Liver (tissue), 9 donors: Measurements from ENCODE around the gene METTL18. TPM values are rescaled to one million over a fixed set of nuclear protein-coding genes. Genes with fewer than 3 reads are reported as not detected.

Source experiments
- DNase-seq: peaks from one replicate; pipeline ENCODE4 v3.0.0-alpha.2; 2017; ENCODE audit warnings: low spot score
- H3K27ac ChIP-seq, 2 donors: one replicate each; pipeline ENCODE4 v1.7.0; 2013; ENCODE audit warnings: inconsistent platforms in 2 of 2, low read length in 2 of 2, control low read depth in 1 of 2, low read depth in 1 of 2, mild to moderate bottlenecking in 1 of 2
- H3K27me3 ChIP-seq, 4 donors: one replicate each; pipeline versions ENCODE4 v1.6.1 to v1.7.0; 2013; ENCODE audit warnings: low read length in 3 of 4, inconsistent platforms in 1 of 4, mild to moderate bottlenecking in 1 of 4, moderate library complexity in 1 of 4; ENCODE audit not compliant: control insufficient read depth in 4 of 4, insufficient read depth in 4 of 4
- H3K36me3 ChIP-seq, 4 donors: one replicate each; pipeline versions ENCODE4 v1.6.1 to v1.7.0; 2013; ENCODE audit warnings: low read length in 3 of 4, mild to moderate bottlenecking in 3 of 4, low read depth in 1 of 4, moderate library complexity in 1 of 4; ENCODE audit not compliant: control insufficient read depth in 4 of 4, insufficient read depth in 3 of 4
- H3K4me1 ChIP-seq, 4 donors: one replicate each; pipeline versions ENCODE4 v1.6.1 to v1.7.0; 2013; ENCODE audit warnings: low read length in 3 of 4, mild to moderate bottlenecking in 3 of 4, moderate library complexity in 1 of 4; ENCODE audit not compliant: control insufficient read depth in 4 of 4, insufficient read depth in 4 of 4
- H3K4me3 ChIP-seq, 3 donors: one replicate each; pipeline versions ENCODE4 v1.6.1 to v1.7.0; 2013; ENCODE audit warnings: low read length in 3 of 3, control low read depth in 1 of 3, low read depth in 1 of 3, mild to moderate bottlenecking in 1 of 3
- H3K9ac ChIP-seq, 2 donors: one replicate each; pipeline ENCODE4 v1.7.0; 2013; ENCODE audit warnings: low read length in 2 of 2, mild to moderate bottlenecking in 2 of 2, moderate library complexity in 2 of 2, control low read depth in 1 of 2, low read depth in 1 of 2
- H3K9me3 ChIP-seq, 4 donors: one replicate each; pipeline versions ENCODE4 v1.6.1 to v1.7.0; 2013; ENCODE audit warnings: low read length in 3 of 4; ENCODE audit not compliant: control insufficient read depth in 4 of 4
- ATF3 ChIP-seq: IDR thresholded peaks from 2 replicates; pipeline ENCODE4 v1.6.1; 2016; ENCODE audit warnings: antibody characterized with exemption
- CTCF ChIP-seq: fragments of 150-350 bp; IDR thresholded peaks from 2 replicates; pipeline ENCODE4 v1.5.1; 2017; ENCODE audit warnings: improper control_type of control experiment, low read depth, low read length; ENCODE audit not compliant: missing input control
- EGR1 ChIP-seq, 2 donors: IDR thresholded peaks; 2 replicates each; pipeline ENCODE4 v1.6.1; 2016 to 2018; ENCODE audit warnings: antibody characterized with exemption in 2 of 2, low read depth in 2 of 2
- FOXA1 ChIP-seq: IDR thresholded peaks from 2 replicates; pipeline ENCODE4 v1.6.1; 2016; ENCODE audit warnings: antibody characterized with exemption
- FOXA2 ChIP-seq: IDR thresholded peaks from 2 replicates; pipeline ENCODE4 v1.6.1; 2016; ENCODE audit warnings: antibody characterized with exemption
- GABPA ChIP-seq, 2 donors: IDR thresholded peaks in 1 of 2; conservative IDR thresholded peaks in 1 of 2; 2 replicates each; pipeline ENCODE4 v1.6.1; 2016; ENCODE audit warnings: antibody characterized with exemption in 2 of 2, mild to moderate bottlenecking in 1 of 2, moderate library complexity in 1 of 2
- HNF4A ChIP-seq, 2 donors: conservative IDR thresholded peaks; 2 replicates each; pipeline ENCODE4 v1.6.1; 2016; ENCODE audit warnings: antibody characterized with exemption in 2 of 2, mild to moderate bottlenecking in 2 of 2
- HNF4G ChIP-seq: IDR thresholded peaks from 2 replicates; pipeline ENCODE4 v1.6.1; 2016; ENCODE audit warnings: antibody characterized with exemption
- JUND ChIP-seq, 2 donors: IDR thresholded peaks; 2 replicates each; pipeline ENCODE4 v1.6.1; 2016; ENCODE audit warnings: antibody characterized with exemption in 2 of 2
- RAD21 ChIP-seq, 2 donors: IDR thresholded peaks; 2 replicates each; pipeline ENCODE4 v1.6.1; 2016; ENCODE audit warnings: antibody characterized with exemption in 2 of 2, mild to moderate bottlenecking in 2 of 2
- REST ChIP-seq: IDR thresholded peaks from 2 replicates; pipeline ENCODE4 v1.6.1; 2016; ENCODE audit warnings: antibody characterized with exemption, mild to moderate bottlenecking
- RXRA ChIP-seq, 2 donors: IDR thresholded peaks; 2 replicates each; pipeline ENCODE4 v1.6.1; 2017 to 2018; ENCODE audit warnings: antibody characterized with exemption in 2 of 2, mild to moderate bottlenecking in 1 of 2
- SP1 ChIP-seq: IDR thresholded peaks from 2 replicates; pipeline ENCODE4 v1.6.1; 2018; ENCODE audit warnings: antibody characterized with exemption, mild to moderate bottlenecking
- TAF1 ChIP-seq: conservative IDR thresholded peaks from 2 replicates; pipeline ENCODE4 v1.6.1; 2016; ENCODE audit warnings: antibody characterized with exemption, mild to moderate bottlenecking
- YY1 ChIP-seq: IDR thresholded peaks from 2 replicates; pipeline ENCODE4 v1.6.1; 2016; ENCODE audit warnings: antibody characterized with exemption, mild to moderate bottlenecking
- WGBS: extraction: QIAGEN DNeasy Blood & Tissue Kit; methylation state at CpG from one replicate; pipeline ENCODE4 v1.1.7; 2013; 5-methylcytosine and 5-hydroxymethylcytosine counted together
- polyA plus RNA-seq, 2 donors: library from polyadenylated mRNA; stranded (reverse) in 1 of 2; unstranded in 1 of 2; fragments of 200-250 nt in 1 of 2; fragments of >200 nt in 1 of 2; fragmentation: Nextera tagmentation in 1 of 2; extraction: Ambion mirVana in 1 of 2; gene quantifications; one replicate each; pipeline versions ENCODE4 v1.2.1 to v1.2.3, GENCODE V29; 2013 to 2015
- total RNA-seq, 2 donors: library from RNA; depleted of rRNA; stranded (reverse); fragments of >200 nt; gene quantifications; one replicate each; pipeline ENCODE4 v1.2.3, GENCODE V29; 2014
- TF ChIP-seq, protein P1 (sequence below): IDR thresholded peaks from 2 replicates; pipeline ENCODE4 v1.6.1; 2016; ENCODE audit warnings: antibody characterized with exemption
- donor health status: healthy.
- donor health status: healthy.
- donor health status: healthy.
- donor health status: healthy.
- donor health status: healthy.

Gene METTL18
- total and polyA plus RNA-seq, 4 donors = 2.1 to 5.0 (median 3.2) TPM

DNA sequence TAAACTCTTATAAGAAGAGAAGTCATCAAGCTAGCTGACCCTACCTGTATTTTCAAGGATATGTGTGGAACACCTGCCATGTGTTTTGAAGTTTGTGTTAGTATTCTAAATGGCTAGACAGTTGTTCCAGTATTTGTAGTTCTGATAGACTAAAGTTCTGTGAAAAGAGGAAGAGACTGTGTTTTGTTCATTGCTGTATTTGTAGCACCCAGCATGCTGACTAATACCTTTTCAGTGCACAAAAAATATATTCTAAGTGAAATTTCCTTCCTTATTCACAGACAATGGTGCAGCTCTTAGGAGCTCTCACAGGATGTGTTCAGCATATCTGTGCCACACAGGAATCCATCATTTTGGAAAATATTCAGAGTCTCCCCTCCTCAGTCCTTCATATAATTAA, 8.2 kb upstream of the METTL18 start (continued):
- TF ChIP-seq, protein P1, sequence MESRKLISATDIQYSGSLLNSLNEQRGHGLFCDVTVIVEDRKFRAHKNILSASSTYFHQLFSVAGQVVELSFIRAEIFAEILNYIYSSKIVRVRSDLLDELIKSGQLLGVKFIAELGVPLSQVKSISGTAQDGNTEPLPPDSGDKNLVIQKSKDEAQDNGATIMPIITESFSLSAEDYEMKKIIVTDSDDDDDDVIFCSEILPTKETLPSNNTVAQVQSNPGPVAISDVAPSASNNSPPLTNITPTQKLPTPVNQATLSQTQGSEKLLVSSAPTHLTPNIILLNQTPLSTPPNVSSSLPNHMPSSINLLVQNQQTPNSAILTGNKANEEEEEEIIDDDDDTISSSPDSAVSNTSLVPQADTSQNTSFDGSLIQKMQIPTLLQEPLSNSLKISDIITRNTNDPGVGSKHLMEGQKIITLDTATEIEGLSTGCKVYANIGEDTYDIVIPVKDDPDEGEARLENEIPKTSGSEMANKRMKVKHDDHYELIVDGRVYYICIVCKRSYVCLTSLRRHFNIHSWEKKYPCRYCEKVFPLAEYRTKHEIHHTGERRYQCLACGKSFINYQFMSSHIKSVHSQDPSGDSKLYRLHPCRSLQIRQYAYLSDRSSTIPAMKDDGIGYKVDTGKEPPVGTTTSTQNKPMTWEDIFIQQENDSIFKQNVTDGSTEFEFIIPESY = no peak
- no peak for TF ChIP-seq FOXA2
- TF ChIP-seq RAD21 (IDR thresholded peaks at IDR 0.05) = no peak
- TF ChIP-seq FOXA1 = no peak
- TF ChIP-seq EGR1 (IDR thresholded peaks at IDR 0.05; ENCODE audit: low read depth in 2 of 2) = no peak
- TF ChIP-seq HNF4A (conservative IDR thresholded peaks at IDR 0.05) = no peak
- no peak for TF ChIP-seq RXRA (IDR thresholded peaks at IDR 0.05)
- no peak for TF ChIP-seq TAF1
- TF ChIP-seq YY1 = no peak

DNA sequence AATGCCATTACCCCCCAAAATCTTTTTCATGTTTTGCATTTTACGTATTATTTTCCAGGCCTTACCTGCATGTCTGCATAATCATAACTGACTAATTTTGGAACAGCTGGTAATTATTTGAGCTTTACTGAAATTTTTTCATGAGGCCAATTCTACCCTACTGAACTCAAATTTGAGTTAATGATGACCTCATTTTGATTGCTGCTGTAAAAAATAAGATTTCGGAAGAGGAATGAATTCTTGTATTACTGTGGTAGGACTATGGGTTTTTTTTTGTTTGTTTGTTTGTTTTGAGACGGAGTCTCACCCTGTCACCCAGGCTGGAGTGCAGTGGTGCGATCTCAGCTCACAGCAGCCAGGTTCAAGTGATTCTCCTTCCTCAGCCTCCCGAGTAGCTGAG, 2.6 kb upstream of the METTL18 start:
- H3K9me3 ChIP-seq = no peaks in the 10 kb centered on the region
- H3K27ac ChIP-seq = no peak overlapping the region
- 97% methylated on average over 5 of the region's 5 CpGs for WGBS
- DNase-seq = no peak
- TF ChIP-seq RXRA (IDR thresholded peaks at IDR 0.05) (no peak), YY1 (no peak), FOXA2 (no peak), REST (no peak), CTCF (no peak), ATF3 (no peak), HNF4A (conservative IDR thresholded peaks at IDR 0.05) (no peak), SP1 (no peak), EGR1 (IDR thresholded peaks at IDR 0.05; ENCODE audit: low read depth in 2 of 2) (no peak), FOXA1 (no peak), HNF4G (no peak), RAD21 (IDR thresholded peaks at IDR 0.05) (no peak), TAF1 (no peak), JUND (IDR thresholded peaks at IDR 0.05) (no peak), GABPA (IDR thresholded peaks at IDR 0.05 in 1 of 2, conservative IDR thresholded peaks at IDR 0.05 in 1 of 2) (no peak)
- H3K27me3 ChIP-seq = no peaks in the 10 kb centered on the region
- H3K4me1 ChIP-seq = peaks cover 8 to 22% (median 18%) of the 10 kb centered on the region in 4 donors
- no peak overlapping the region for H3K9ac ChIP-seq
- no peak overlapping the region for H3K4me3 ChIP-seq
- peaks cover 0 to 2% (median 0%) of the 10 kb centered on the region in 4 donors for H3K36me3 ChIP-seq
